Measurements from ENCODE around the gene LRRC4.

LRRC4 gene

GRCh38 chr7:128005759-128006159 lies 25.5 kb downstream of the LRRC4 start:
- no peak for DNase-seq

DNA sequence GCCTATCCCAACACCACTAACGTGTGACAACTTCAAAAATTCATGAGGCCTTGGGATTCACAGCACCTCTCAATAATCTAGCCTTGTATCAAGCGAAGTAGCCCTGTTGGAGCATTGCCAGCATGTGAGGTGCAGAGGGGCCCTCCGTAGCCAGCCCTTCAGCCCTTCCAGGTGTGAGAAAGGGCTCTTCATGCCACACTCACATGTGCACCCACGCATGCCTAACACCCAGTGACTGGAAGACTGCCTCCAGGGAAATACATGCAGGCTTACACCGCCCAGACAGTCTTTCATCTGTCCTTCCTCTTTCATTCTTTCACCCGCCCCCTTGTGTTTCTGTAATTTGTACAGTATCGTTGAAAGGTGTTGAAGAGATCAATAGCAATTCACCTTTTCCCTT lies 26.1 kb downstream of the LRRC4 start:
- DNase-seq, result no peak

DNA sequence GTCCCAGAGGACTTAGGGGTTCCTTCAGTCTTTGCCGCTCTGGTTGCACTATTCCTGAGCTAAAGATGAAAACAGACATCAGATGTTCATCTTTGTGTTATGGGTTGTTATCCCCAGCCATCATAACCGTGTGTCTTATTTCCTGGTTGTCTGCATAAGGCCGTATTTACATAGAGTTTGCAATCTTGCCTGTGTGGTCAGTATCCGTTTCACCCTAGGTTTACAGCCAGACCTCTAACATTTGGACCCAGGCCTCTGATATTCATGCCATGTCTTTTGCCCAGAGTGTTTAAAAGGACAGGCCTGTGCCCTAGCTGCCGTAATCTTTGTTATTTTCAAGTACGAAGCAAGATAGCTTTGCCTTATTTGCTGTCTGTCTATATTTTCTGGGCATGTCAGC lies 26.6 kb downstream of the LRRC4 start:
- DNase-seq, result no peak

DNA sequence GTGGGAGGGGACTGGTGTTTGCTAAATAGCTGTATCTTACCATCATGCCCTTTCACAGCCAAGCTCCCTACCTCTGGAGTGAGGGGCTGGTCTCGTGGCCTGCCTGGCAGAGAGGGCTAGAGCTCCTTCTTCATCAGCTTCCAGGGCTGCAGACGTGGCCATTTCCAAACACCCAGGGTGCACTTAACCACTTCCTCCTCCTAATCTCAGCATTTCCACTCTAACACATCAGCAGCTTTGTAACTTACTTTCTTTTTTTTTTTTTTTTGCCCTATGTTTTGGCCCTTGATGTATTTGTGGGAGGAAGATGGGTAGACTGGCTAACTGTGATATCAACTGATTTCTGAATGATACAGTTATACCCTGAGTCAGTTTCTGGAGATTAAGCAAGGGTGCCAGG lies 27.4 kb downstream of the LRRC4 start:
- peak; percentile 48 to 67 (median 66) for DNase-seq

DNA sequence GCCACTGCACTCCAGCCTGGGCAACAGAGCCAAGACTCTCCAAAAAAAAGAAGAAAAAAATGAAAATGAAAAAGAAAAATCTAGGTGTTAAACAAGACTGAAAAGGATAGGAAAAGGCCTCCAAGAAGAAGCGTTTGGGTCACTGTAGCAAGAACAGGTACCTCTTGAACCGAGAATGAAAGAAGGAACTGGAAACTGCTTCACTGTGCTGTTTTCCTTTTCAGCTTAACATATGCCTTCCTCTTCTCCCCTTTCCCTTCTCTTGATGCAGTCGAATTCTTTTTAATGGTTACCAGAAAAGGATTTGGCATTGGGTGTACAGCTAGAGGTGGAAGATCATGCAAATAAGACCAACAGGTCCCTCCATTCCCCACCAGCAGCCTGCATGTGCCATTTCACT lies 28.1 kb downstream of the LRRC4 start:
- DNase-seq, result peak; percentile 58 to 83 (median 82)

- peak; percentile 42 to 64 (median 57) for DNase-seq
Observed at GRCh38 chr7:128000854-128001265, 30.4 kb downstream of the LRRC4 start.

DNA sequence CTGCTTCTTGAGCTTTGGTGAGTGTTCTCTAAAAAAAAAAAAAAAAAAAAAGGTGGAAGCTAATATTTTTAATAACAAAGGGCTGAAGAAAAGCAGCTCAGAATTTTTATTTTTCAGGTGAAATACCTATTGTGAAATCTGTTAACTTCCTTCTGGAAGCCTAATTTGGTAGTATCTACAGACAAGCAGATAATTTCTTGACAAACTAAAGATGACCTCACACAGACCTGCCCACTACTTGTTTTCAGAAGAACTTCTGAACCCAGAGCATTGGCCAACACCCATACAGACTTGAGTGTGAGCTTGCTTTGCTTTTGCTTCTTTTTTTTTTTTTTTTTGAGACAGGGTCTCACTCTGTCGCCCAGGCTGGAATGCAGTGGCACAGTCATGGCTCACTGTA lies 31.2 kb downstream of the LRRC4 start:
- peak; percentile 50 to 62 (median 56) for DNase-seq

- DNase-seq, result peak; percentile 52 to 64 (median 60)
Observed at GRCh38 chr7:127998671-127999070, 32.6 kb downstream of the LRRC4 start.

DNA sequence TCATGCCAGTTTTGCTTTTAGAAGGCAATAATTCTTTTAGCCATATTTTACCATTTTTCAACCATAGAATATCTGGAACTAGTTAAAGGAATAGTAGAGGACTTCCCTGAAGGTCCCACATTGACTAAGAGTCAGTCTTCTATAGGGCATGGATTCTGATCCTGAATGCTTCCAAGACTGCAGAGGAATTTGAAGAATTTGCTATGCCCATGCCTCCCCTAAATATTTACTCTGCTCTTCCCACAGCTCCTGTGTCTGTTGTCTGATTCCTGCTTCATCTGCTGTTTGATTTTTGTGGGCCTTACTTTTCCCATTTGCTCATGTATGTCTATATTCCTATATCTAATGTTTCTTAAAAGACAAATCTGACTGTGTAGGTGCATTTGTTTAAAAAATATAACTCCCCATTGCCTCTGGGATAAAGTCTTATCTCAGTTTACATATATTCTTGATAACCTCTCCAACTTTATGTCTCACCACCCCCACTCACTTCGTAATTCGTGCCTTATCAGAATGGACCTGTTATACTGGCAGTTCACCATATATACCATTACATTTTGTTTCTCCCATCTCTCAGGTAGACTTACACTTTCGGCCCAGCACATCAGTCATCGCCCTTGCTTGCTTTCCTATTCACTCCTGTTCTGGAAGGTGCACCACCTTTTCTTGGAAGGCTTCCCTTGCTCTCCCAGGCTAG lies 33.9 kb downstream of the LRRC4 start:
- DNase-seq, result no peak

DNA sequence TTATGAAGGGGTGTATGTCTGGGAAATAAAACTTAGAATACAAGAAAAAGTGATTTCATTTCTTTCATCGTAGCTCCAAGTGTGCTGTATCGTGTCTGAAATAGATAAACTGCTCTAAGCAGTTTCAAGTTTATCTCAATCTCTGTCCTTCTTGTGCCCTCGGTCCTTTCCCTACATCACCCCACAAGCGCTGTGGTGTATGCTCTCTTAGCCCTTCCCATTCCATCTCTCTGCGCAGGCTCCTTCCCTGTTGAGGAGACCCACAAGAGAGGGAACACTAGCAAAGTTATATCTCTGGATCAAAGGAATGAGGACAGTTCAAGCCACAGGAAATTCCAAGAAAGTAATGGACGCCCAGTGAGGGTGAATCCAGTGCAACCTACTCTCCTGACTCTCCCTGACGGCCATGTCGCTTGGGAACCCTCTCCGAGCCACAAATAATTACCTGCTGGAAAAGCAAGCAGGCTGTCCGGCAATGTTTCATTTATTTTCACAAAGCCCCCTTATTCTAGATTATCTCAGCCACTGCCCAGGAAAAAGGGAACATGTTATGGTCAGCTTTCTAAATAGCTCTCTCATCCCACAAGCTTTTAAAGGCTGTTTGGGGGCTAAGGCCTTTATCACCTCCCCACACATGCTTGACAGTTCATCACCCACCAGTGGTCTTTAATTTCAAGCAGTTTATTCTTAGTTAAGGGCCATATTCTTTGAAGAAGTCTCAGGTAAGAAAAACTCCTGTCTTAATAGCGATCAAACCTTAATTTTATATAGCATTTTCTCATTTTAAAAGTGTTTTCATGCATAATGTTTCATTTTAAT lies 34.8 kb downstream of the LRRC4 start:
- DNase-seq, result no peak

DNA sequence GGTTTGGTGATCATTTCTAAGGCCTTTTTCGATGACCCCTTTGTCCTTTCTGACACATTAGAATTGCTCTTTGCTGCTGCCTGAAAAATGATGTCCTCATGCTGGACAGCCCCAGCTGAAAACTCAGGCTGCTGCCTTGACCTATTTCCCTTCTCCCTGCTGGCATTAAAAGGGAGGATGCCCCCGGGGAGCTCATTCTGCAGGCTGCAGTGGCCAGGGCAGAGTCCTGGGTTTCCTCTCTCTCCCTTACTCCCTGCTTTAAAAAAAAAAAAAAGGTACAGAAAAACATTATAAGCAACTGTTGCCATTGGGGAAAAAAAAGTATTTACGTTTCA lies 35.4 kb downstream of the LRRC4 start:
- DNase-seq, result no peak

DNA sequence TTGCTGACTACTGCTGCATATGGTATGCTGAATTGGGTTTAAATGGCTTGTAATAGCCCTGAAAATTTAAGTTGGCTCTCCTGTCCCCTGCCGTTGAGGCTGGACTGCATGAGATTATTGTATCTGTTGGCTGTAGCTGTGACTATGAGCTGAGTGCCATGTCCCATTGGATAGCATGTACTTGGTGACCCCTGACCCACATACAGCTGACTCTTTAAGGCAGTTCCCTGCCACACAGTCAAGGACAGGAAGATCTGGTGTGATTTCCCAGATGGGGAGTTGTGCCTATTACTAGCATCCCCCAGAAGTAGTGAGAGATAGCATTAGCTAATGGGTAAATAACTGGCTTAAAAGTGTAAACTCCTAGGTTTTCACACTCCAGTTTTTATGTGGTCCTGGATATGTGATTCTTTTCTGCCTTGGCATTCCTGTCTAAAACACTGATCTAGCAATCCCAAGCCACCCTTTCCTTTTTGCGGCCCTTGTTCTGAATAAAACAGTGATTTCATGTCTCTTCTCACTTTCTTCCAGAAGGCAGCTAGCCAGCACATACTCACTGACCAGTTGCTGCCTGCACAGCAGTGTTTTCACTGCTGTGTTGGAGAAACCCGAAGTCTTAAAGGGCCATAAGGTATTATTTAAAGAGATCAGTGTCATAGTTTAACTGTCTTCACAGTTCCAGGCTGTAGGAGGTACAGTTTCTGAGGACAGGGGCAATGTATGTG lies 35.9 kb downstream of the LRRC4 start:
- no peak for DNase-seq

GRCh38 chr7:127993987-127994386 lies 37.2 kb downstream of the LRRC4 start:
- no peak for DNase-seq

GRCh38 chr7:127993317-127993716 lies 37.9 kb downstream of the LRRC4 start:
- DNase-seq, result no peak

- no peak for DNase-seq
Observed at GRCh38 chr7:127988751-127989150, 42.5 kb downstream of the LRRC4 start.

- DNase-seq, result no peak
Observed at GRCh38 chr7:127986581-127987521, 44.4 kb downstream of the LRRC4 start.

DNA sequence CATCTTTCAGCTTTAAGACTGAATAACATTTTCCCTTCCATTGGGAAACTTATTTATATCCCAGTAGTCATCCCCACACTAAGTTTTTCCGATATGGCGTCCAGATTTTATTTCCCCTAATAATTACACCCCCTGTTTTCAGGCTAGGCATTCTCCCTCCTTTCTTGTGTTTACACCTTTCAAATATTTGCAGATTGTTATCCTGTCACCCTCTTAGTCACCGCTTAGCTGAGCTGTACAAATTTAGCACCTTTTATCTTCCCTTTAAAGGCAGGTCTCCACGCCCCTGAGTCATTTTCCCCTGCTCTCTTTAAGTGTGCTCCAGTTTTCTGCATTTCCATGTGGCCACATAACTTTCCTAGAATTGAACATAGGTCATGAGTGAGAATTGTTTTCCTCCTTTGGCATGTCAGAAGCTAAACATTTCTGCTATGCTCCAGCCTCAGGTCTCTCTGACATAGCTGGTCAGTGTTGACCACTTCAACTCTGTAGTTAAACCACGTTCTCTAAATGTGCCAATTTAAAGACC lies 47.4 kb downstream of the LRRC4 start:
- no peak for DNase-seq

DNA sequence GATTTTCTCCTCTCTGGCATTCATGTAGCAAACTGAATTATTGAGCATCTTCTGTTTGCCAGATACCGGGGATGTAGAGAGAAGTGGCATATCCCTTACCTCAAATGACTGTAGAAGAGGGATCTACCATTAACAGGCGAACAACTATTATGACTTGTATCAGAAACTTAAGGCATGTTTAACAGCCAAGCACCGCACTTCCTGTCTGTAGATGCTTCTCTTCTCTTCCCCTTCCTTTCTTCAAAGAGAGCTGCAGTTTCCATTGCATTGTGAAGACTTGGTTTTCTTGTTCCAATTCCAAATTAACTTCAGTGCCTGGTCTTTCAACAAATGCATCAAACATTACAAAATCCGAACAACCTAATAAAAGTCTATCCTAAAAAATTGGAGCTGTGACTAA lies 49.3 kb downstream of the LRRC4 start:
- DNase-seq, result no peak

GRCh38 chr7:127980901-127981300 lies 50.3 kb downstream of the LRRC4 start:
- DNase-seq, result no peak

GRCh38 chr7:127979728-127980126 lies 51.5 kb downstream of the LRRC4 start:
- no peak for DNase-seq

GRCh38 chr7:127979113-127979727 lies 52.0 kb downstream of the LRRC4 start:
- DNase-seq, result no peak

DNA sequence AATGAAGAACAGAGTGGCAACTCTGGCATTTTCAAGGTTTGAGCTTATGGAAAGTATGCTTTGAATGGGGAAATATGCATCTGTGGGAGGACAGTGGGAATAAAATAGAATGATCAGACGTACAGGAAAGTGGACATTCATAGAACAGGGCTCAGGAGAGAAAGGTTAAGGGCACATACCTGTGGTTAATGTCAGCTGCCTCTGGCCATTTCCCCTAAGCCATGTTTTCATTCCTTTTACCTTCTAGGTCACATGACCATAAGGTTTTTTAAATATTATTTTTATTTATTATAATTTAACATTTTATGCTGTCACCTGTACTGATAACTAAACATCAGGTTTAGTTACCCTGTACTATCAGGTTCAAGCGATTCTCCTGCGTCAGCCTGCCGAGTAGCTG lies 52.8 kb downstream of the LRRC4 start:
- DNase-seq, result no peak

Data from suppressor macrophage treated with lipopolysaccharide for 1 hour (primary cell).